Natural killer cell (primary cell): Measurements from ENCODE around the gene TNNT1. TPM values are rescaled to one million over a fixed set of nuclear protein-coding genes. Genes with fewer than 3 reads are reported as not detected.

ENCODE experiments used
- ATAC-seq, 3 donors: fragments of 150-1000 bp in 2 of 3; fragments of 200-7000 bp in 1 of 3; cut with Tn5 transposase; 1 replicate in 1 of 3; 2 replicates in 2 of 3; pipeline ENCODE4 v1.10.0; 2021; ENCODE audit warnings: mild to moderate bottlenecking in 2 of 3, moderate library complexity in 2 of 3
- DNase-seq, 2 donors: peaks; one replicate each; pipeline versions ENCODE4 v3.0.0 to v3.0.0-alpha.2; 2013 to 2021; ENCODE audit warnings: mixed read lengths in 1 of 2
- H3K27ac ChIP-seq: one replicate; pipeline ENCODE4 v1.5.1; 2013; ENCODE audit warnings: mild to moderate bottlenecking, low read length
- H3K27me3 ChIP-seq: one replicate; pipeline ENCODE4 v1.6.1; 2013; ENCODE audit warnings: low read length; ENCODE audit not compliant: control insufficient read depth, insufficient read depth
- H3K36me3 ChIP-seq: one replicate; pipeline ENCODE4 v1.6.1; 2013; ENCODE audit warnings: low read length; ENCODE audit not compliant: control insufficient read depth, insufficient read depth
- H3K4me1 ChIP-seq: one replicate; pipeline ENCODE4 v1.6.1; 2013; ENCODE audit warnings: low read length; ENCODE audit not compliant: control insufficient read depth, insufficient read depth
- H3K4me3 ChIP-seq: one replicate; pipeline ENCODE4 v1.5.1; 2013; ENCODE audit warnings: low read length
- H3K9me3 ChIP-seq: one replicate; pipeline ENCODE4 v1.6.1; 2013; ENCODE audit warnings: low read length; ENCODE audit not compliant: control insufficient read depth, insufficient read depth
- H3K27ac Mint-ChIP-seq, 2 donors: one replicate each; pipeline ENCODE4 v1.8.0; 2022; ENCODE audit warnings: mild to moderate bottlenecking in 2 of 2, mixed read lengths in 2 of 2, moderate library complexity in 1 of 2
- H3K27me3 Mint-ChIP-seq, 2 donors: one replicate each; pipeline ENCODE4 v1.8.0; 2022; ENCODE audit warnings: low read depth in 2 of 2, mixed read lengths in 2 of 2
- H3K36me3 Mint-ChIP-seq: one replicate; pipeline ENCODE4 v1.8.0; 2022; ENCODE audit warnings: mixed read lengths
- H3K4me1 Mint-ChIP-seq, 2 donors: one replicate each; pipeline ENCODE4 v1.8.0; 2022; ENCODE audit warnings: mixed read lengths in 2 of 2
- H3K4me3 Mint-ChIP-seq: one replicate; pipeline ENCODE4 v1.8.0; 2022; ENCODE audit warnings: mild to moderate bottlenecking, moderate library complexity, mixed read lengths
- H3K9me3 Mint-ChIP-seq, 2 donors: one replicate each; pipeline ENCODE4 v1.8.0; 2022; ENCODE audit warnings: mixed read lengths in 2 of 2
- WGBS: methylation state at CpG from one replicate; pipeline ENCODE4 v1.1.7; 2013; ENCODE audit warnings: missing lambda C conversion rate; ENCODE audit not compliant: insufficient coverage; 5-methylcytosine and 5-hydroxymethylcytosine counted together
- intact Hi-C: fragments of 100-400 bp; cut with micrococcal nuclease; formaldehyde crosslinking; loops from one replicate; pipeline ENCODE4 v1.14.2; 2022
- total RNA-seq, 4 donors: library from RNA; stranded (reverse); fragments of 120-200 nt in 1 of 4; gene quantifications; one replicate each; pipeline versions ENCODE4 v1.2.3 to v1.2.4, GENCODE V29; 2013 to 2022
- TF ChIP-seq, protein P1 (sequence below): fragments of 200-600 bp; IDR thresholded peaks from one replicate; pipeline ENCODE4 v1.8.0; 2022; ENCODE audit warnings: antibody characterized with exemption

TNNT1 gene
- total RNA-seq, 3 donors from 2014 or later (not counting 1 experiment from before 2014, with no cell fraction given) = 0.94 TPM; not detected in 2

DNA sequence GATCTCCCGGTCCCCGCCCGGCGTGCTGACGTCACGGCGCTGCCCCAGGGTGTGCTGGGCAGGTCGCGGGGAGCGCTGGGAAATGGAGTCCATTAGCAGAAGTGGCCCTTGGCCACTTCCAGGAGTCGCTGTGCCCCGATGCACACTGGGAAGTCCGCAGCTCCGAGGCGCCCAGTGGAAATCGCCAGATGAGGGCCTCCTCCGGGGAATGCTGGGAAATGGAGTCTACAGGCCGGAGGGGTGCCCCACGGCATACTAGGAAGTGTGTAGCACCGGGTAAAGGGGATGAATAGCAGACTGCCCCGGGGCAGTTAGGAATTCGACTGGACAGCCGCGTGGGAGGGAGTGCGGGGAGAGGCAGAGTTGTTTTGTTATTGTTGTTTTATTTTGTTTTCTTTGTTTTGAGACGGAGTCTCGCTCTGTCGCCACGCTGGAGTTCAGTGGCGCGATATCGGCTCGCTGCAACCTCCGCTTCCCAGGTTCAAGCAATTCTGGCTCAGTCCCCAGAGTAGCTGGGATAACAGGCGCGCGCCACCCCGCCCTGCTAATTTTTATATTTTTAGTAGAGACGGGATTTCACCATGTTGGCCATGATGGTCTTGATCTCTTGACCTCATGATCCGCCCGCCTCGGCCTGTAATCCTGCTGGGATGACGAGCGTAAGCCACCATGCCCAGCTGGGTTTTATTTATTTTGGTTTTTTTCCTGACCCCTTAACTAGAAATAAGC is 31.2 kb downstream of the TNNT1 start:
- H3K27ac Mint-ChIP-seq = peak overlapping the region; percentile 84 to 98
- peak overlapping the region; percentile 44 for H3K27ac ChIP-seq
- H3K9me3 ChIP-seq = no peaks in the 10 kb centered on the region
- peaks cover under 1 to 6% of the 10 kb centered on the region in 2 donors for H3K27me3 Mint-ChIP-seq
- peaks cover 50% of the 10 kb centered on the region for H3K4me1 ChIP-seq
- peaks cover 36 to 48% of the 10 kb centered on the region in 2 donors for H3K4me1 Mint-ChIP-seq
- H3K27me3 ChIP-seq = no peaks in the 10 kb centered on the region
- WGBS = under 1% methylated on average over 44 of the region's 44 CpGs
- H3K36me3 Mint-ChIP-seq = no peaks in the 10 kb centered on the region
- intact Hi-C loops = loop anchor here (1.0 to 5.0 kb wide), 2 partner anchors 36 to 61 kb away; no protein-coding TSS in a partner anchor
- H3K9me3 Mint-ChIP-seq = no peaks in the 10 kb centered on the region
- peak overlapping the region; percentile 97 for H3K4me3 Mint-ChIP-seq
- TF ChIP-seq, protein P1, sequence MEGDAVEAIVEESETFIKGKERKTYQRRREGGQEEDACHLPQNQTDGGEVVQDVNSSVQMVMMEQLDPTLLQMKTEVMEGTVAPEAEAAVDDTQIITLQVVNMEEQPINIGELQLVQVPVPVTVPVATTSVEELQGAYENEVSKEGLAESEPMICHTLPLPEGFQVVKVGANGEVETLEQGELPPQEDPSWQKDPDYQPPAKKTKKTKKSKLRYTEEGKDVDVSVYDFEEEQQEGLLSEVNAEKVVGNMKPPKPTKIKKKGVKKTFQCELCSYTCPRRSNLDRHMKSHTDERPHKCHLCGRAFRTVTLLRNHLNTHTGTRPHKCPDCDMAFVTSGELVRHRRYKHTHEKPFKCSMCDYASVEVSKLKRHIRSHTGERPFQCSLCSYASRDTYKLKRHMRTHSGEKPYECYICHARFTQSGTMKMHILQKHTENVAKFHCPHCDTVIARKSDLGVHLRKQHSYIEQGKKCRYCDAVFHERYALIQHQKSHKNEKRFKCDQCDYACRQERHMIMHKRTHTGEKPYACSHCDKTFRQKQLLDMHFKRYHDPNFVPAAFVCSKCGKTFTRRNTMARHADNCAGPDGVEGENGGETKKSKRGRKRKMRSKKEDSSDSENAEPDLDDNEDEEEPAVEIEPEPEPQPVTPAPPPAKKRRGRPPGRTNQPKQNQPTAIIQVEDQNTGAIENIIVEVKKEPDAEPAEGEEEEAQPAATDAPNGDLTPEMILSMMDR = no peak
- DNase-seq (peak; percentile 93 to 98), ATAC-seq (peak; percentile 90 to 98 (median 93))
- H3K36me3 ChIP-seq = peaks cover 1% of the 10 kb centered on the region
- H3K4me3 ChIP-seq = peak overlapping the region; percentile 69

DNA sequence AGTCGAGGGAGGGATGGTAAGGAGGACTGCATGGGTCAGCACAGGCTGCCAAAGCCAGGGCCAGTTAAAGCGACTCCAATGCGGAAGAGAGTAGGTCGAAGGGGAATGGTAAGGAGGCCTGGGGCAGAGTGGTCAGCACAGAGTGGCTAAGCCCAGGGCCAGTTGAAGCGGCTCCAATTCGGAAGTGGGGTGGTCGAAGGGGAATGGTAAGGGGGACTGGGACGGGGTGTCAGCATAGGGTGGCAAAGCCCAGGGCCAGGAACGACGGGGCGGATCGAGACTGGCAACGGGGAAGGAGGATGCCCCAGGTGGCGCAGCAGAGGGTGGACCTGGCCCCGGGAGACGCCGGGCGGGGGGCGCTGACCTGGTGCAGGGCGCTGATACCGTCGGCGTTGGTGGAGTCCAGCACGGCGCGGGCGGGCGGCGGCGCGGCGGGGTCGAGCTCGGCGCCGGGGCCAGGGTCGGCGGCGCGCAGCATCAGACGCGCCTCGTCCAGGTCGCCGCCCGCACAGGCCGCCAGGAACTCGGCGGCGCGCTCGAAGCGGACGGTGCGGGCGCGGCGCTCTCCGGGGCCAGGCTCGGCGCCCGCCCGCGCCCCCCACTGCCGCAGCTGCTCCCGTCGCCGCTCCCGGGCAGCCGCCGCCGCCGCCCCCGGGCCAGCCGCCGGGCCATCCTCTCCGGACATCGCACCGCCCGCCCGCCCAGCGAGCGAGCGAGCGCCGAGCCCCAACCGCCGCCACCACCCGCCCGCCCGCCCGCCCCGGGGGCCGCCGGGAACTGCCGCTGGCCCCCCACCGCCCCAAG is 31.9 kb downstream of the TNNT1 start, which contains the start of gene PPP1R12C:
PPP1R12C (minus strand) TSS at position 779 of the 804 bp plus-strand sequence; CDS start at position 685, 94 bp downstream.
- H3K4me1 Mint-ChIP-seq = peaks cover 36 to 49% of the 10 kb centered on the region in 2 donors
- no peaks in the 10 kb centered on the region for H3K27me3 Mint-ChIP-seq
- no peak for DNase-seq

DNA sequence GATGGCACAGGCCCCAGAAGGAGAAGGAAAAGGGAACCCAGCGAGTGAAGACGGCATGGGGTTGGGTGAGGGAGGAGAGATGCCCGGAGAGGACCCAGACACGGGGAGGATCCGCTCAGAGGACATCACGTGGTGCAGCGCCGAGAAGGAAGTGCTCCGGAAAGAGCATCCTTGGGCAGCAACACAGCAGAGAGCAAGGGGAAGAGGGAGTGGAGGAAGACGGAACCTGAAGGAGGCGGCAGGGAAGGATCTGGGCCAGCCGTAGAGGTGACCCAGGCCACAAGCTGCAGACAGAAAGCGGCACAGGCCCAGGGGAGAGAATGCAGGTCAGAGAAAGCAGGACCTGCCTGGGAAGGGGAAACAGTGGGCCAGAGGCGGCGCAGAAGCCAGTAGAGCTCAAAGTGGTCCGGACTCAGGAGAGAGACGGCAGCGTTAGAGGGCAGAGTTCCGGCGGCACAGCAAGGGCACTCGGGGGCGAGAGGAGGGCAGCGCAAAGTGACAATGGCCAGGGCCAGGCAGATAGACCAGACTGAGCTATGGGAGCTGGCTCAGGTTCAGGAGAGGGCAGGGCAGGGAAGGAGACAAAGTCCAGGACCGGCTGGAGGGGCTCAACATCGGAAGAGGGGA is 32.7 kb downstream of the TNNT1 start:
- DNase-seq (peak; percentile 34 to 74), ATAC-seq (peak; percentile 16 to 30 (median 22))
- Histone ChIP-seq H3K4me1 (peaks cover 51% of the 10 kb centered on the region), H3K36me3 (peaks cover 5% of the 10 kb centered on the region), H3K27me3 (no peaks in the 10 kb centered on the region), H3K9me3 (no peaks in the 10 kb centered on the region), H3K4me3 (peak overlapping the region; percentile 69), H3K27ac (peak overlapping the region; percentile 45)
- Mint-ChIP-seq H3K27ac (peak overlapping the region; percentile 89 to 98), H3K27me3 (no peaks in the 10 kb centered on the region), H3K4me1 (peaks cover 36 to 49% of the 10 kb centered on the region in 2 donors), H3K4me3 (peak overlapping the region; percentile 96), H3K36me3 (no peaks in the 10 kb centered on the region), H3K9me3 (no peaks in the 10 kb centered on the region)
- under 1% methylated on average over 25 of the region's 25 CpGs for WGBS
- TF ChIP-seq, protein P1 = no peak
- intact Hi-C loops = loop anchor here (5.0 kb wide), 1 partner anchor 34 kb away; no protein-coding TSS in a partner anchor

More for the DNA sequence above, 31.9 kb downstream of the TNNT1 start, which contains the start of gene PPP1R12C:
- Histone ChIP-seq H3K36me3 (peaks cover 5% of the 10 kb centered on the region), H3K4me1 (peaks cover 51% of the 10 kb centered on the region), H3K27ac (peak within 1 kb of the TSS; percentile 45), H3K9me3 (no peaks in the 10 kb centered on the region), H3K4me3 (peak within 1 kb of the TSS; percentile 69), H3K27me3 (no peaks in the 10 kb centered on the region)
- Mint-ChIP-seq H3K4me3 (peak within 1 kb of the TSS; percentile 97), H3K36me3 (no peaks in the 10 kb centered on the region), H3K27ac (peak within 1 kb of the TSS; percentile 89 to 98), H3K9me3 (no peaks in the 10 kb centered on the region)
- ATAC-seq = peak; percentile 22 to 30 (median 28)
- TF ChIP-seq, protein P1 = no peak
- WGBS = under 1% methylated on average over 97 of the region's 97 CpGs
- intact Hi-C loops = loop anchor here (1.0 to 5.0 kb wide), 2 partner anchors 35 to 62 kb away; no protein-coding TSS in a partner anchor
